Left lung (tissue), 10 donors: ENCODE measurements around the gene LACTBL1. TPM values are rescaled to one million over a fixed set of nuclear protein-coding genes. Genes with fewer than 3 reads are reported as not detected.
A peak's percentile ranks its signal among the peaks of the same experiment; 100 is the strongest.

ENCODE experiments used
- ATAC-seq: fragments of 200-7000 bp; cut with Tn5 transposase; one replicate; pipeline ENCODE4 v1.9.1; 2020; ENCODE audit warnings: moderate library complexity
- DNase-seq, 4 donors: peaks; one replicate each; pipeline ENCODE4 v3.0.0-alpha.2; 2013 to 2020
- H3K27ac ChIP-seq, 2 donors: fragments of 200-600 bp; sonication (generic) in 1 of 2; one replicate each; pipeline versions ENCODE4 v1.5.0 to v1.8.0; 2020 to 2021
- H3K27me3 ChIP-seq, 2 donors: fragments of 200-600 bp; sonication (generic) in 1 of 2; one replicate each; pipeline versions ENCODE4 v1.5.0 to v1.8.0; 2020 to 2021
- H3K36me3 ChIP-seq, 2 donors: fragments of 200-600 bp; sonication (generic) in 1 of 2; one replicate each; pipeline versions ENCODE4 v1.5.0 to v1.8.0; 2020 to 2021
- H3K4me1 ChIP-seq, 2 donors: fragments of 200-600 bp; one replicate each; pipeline ENCODE4 v1.8.0; 2021
- H3K4me3 ChIP-seq, 2 donors: fragments of 200-600 bp; sonication (generic) in 1 of 2; one replicate each; pipeline versions ENCODE4 v1.5.0 to v1.8.0; 2020 to 2021; ENCODE audit warnings: mild to moderate bottlenecking in 1 of 2
- H3K9me3 ChIP-seq, 2 donors: fragments of 200-600 bp; sonication (generic) in 1 of 2; one replicate each; pipeline versions ENCODE4 v1.5.0 to v1.8.0; 2020 to 2021
- intact Hi-C, 2 donors: fragments of 100-400 bp; cut with DNase I; formaldehyde crosslinking; loops; one replicate each; pipeline versions ENCODE4 v1.11.2 to v1.14.2; 2022
- polyA plus RNA-seq, 6 donors: library from polyadenylated mRNA; unstranded; fragments of 120-200 nt; gene quantifications; one replicate each; pipeline ENCODE4 v1.2.1, GENCODE V29; 2013; ENCODE audit not compliant: insufficient read length in 6 of 6
- total RNA-seq, 2 donors: library from RNA; stranded (reverse); fragmentation: NEBNext Ultra II Directional; extraction: Animal tissue kit (Norgen Biotek cat#: 25700); gene quantifications; one replicate each; pipeline ENCODE4 v1.2.1, GENCODE V29; 2021
- TF ChIP-seq, protein P1 (sequence below), 2 donors: fragments of 200-600 bp; sonication (generic) in 1 of 2; IDR thresholded peaks; one replicate each; pipeline versions ENCODE4 v1.5.0 to v1.8.0; 2021; ENCODE audit warnings: antibody characterized with exemption in 2 of 2
- donor health status: DM: no; HTN: yes; CAD: no.
- donor health status: DM: no; HTN: no; CAD: no.

The LACTBL1 gene
- total and polyA plus RNA-seq, 8 donors: not detected

DNA sequence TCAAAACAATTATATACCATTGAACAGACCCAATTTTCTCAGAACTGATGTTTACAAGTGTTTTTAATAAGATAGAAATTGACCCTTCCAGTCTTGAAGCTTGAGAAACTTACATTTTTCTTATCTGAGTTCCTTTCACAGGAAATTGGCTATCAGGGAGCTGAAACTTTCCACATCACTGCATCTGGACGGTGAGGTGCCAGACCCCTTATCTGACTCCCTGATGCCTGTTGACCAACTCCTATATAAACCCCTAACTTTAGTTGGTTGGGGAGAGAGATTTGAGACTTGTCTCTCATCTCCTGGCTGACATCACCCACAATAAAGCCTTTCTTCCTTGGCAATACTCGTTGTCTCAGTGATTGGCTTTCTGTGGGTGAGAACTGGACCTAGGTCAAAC lies 31.4 kb downstream of the LACTBL1 start:
- peaks cover 0 to 15% of the 10 kb centered on the region in 2 donors for H3K27me3 ChIP-seq
- peaks cover 0 to 13% of the 10 kb centered on the region in 2 donors for H3K9me3 ChIP-seq
- H3K27ac ChIP-seq: no peak overlapping the region
- no peaks in the 10 kb centered on the region for H3K36me3 ChIP-seq
- H3K4me1 ChIP-seq: no peaks in the 10 kb centered on the region
- intact Hi-C loops: no loop called here
- no peak for ATAC-seq
- TF ChIP-seq, protein P1, sequence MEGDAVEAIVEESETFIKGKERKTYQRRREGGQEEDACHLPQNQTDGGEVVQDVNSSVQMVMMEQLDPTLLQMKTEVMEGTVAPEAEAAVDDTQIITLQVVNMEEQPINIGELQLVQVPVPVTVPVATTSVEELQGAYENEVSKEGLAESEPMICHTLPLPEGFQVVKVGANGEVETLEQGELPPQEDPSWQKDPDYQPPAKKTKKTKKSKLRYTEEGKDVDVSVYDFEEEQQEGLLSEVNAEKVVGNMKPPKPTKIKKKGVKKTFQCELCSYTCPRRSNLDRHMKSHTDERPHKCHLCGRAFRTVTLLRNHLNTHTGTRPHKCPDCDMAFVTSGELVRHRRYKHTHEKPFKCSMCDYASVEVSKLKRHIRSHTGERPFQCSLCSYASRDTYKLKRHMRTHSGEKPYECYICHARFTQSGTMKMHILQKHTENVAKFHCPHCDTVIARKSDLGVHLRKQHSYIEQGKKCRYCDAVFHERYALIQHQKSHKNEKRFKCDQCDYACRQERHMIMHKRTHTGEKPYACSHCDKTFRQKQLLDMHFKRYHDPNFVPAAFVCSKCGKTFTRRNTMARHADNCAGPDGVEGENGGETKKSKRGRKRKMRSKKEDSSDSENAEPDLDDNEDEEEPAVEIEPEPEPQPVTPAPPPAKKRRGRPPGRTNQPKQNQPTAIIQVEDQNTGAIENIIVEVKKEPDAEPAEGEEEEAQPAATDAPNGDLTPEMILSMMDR (IDR thresholded peaks at IDR 0.05): no peak
- no peak overlapping the region for H3K4me3 ChIP-seq
- no peak for DNase-seq

DNA sequence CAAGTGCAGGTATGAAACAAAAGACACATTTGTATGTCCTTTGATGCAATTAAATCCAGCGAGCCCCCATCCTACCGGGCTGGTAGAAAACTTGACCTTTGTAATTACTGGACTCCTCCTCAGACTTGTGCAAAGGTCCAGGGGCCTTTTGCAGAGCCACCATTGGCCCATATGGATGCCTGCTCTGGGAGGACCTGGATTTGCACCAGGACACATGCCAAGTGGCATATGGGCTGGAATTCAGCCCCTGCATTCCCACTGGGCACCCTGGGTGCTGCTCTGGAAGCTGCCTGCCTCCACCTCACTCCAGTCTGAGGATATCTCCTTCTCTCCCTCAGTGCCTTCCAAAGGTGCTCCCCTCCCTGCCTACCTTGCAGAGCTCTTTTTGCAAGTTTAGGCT lies 36.0 kb downstream of the LACTBL1 start:
- intact Hi-C loops: no loop called here
- no peak for DNase-seq
- Histone ChIP-seq H3K27ac (no peak overlapping the region), H3K4me1 (no peaks in the 10 kb centered on the region), H3K36me3 (no peaks in the 10 kb centered on the region), H3K9me3 (peaks cover 0 to 12% of the 10 kb centered on the region in 2 donors), H3K27me3 (peaks cover 0 to 4% of the 10 kb centered on the region in 2 donors), H3K4me3 (no peak overlapping the region)
- no peak for ATAC-seq
- TF ChIP-seq, protein P1 (IDR thresholded peaks at IDR 0.05): no peak

DNA sequence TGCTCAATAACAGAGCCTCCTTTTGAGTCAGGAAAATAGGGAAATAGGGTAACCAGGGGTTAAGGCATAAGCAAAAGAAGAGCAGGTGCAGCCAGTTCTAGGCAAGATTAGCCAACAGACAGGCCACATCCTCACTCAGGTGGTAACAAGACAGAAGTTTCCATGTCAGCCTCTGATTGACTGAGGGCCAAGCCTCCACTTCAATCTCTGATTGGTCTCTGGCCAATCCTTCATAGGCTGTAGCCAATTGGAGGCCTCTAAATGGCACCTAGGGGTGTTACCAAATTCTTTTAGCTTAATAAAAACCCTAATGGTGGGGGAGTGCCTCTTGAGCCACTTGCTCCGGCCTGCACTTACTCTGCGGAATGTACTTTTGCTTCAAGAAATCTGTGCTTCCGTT lies 37.2 kb downstream of the LACTBL1 start:
- DNase-seq (no peak), ATAC-seq (no peak)
- H3K4me1 ChIP-seq: no peaks in the 10 kb centered on the region
- H3K36me3 ChIP-seq: no peaks in the 10 kb centered on the region
- TF ChIP-seq, protein P1 (IDR thresholded peaks at IDR 0.05): no peak
- H3K9me3 ChIP-seq: peaks cover 0 to 4% of the 10 kb centered on the region in 2 donors
- H3K4me3 ChIP-seq: no peak overlapping the region
- peaks cover 0 to 4% of the 10 kb centered on the region in 2 donors for H3K27me3 ChIP-seq
- intact Hi-C loops: no loop called here
- H3K27ac ChIP-seq: no peak overlapping the region

DNA sequence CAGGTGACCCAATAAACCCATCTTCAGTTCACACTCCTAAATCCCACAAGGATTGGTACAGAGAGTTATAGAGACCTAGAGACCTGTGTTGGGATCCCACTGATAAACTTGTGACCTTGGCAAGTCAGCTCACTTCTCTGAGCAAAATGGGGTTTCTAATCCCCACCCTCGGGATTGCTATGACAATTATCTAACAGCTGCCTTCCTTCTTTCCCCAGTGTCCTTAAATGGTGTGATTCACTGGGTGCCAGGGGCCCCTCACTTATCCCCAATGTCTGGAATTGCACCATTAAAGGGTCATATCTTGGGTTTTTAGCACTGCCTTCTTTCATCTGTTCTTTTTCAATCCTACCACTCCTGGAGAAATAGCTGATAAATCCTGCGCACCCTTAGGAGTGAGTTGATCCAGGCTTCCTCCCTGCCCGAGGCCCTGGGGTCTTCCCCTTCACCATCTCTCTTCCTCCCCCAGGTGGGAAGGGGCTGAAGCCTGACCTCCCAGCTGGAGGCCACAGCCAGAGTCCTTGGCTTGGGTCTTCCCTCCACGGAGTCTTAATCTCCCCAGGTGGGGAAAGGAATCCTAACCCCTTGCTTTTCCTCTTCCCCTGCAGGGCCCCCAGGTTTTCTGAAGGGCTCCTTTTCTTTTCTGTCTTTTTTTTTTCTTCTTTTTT lies 39.7 kb downstream of the LACTBL1 start:
- H3K4me1 ChIP-seq: no peaks in the 10 kb centered on the region
- no peak overlapping the region for H3K27ac ChIP-seq
- H3K4me3 ChIP-seq: no peak overlapping the region
- no peak for DNase-seq
- H3K27me3 ChIP-seq: peaks cover 0 to 8% of the 10 kb centered on the region in 2 donors
- intact Hi-C loops: no loop called here
- no peaks in the 10 kb centered on the region for H3K36me3 ChIP-seq
- TF ChIP-seq, protein P1 (IDR thresholded peaks at IDR 0.05): no peak
- H3K9me3 ChIP-seq: no peaks in the 10 kb centered on the region
- ATAC-seq: no peak

DNA sequence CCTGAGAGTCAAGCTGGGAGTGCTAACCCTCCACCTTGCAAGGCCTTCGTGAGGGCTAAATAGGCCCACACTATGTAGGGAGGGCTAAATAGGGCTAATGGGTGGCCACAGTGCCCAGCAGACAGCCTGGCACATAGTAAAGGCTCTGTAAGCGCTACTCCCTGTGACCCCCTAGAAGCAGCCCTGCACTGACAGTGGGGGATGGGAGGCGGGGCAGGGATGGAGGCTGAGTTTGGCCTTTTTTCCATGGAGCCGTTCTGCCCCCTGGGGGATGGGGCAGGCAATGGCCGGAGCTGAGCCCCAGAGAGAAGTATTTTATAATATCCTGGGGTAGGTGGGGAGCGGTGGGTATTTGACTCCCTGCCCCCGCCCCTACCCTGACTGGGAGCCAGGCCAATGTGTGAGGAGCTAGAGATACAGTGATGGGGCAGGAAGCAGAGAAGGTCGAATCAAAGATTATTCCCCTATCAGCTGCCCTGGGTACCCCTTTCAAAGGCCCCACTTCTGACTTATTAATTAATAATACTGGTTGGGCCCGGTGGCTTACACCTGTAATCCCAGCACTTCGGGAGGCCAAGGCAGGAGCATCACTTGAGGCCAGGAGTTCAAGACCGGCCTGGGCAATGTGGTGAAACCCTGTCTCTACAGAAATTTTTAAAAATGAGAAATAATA lies 42.3 kb downstream of the LACTBL1 start:
- TF ChIP-seq, protein P1 (IDR thresholded peaks at IDR 0.05): peak; percentile 59 to 63
- DNase-seq: peak in 2 of 4 donors; percentile 10 to 38
- Histone ChIP-seq H3K36me3 (no peaks in the 10 kb centered on the region), H3K27me3 (peaks cover 0 to 10% of the 10 kb centered on the region in 2 donors), H3K4me1 (no peaks in the 10 kb centered on the region), H3K9me3 (no peaks in the 10 kb centered on the region), H3K27ac (no peak overlapping the region), H3K4me3 (no peak overlapping the region)
- intact Hi-C loops: no loop called here
- peak; percentile 93 for ATAC-seq
